COLO829 (cell line): ENCODE results near the gene B3GNT7.
"Not testable (repeated sequence)": the region's sequence is repeated elsewhere in the genome, so short reads cannot be mapped to it uniquely, and the experiment has no call there.

Experiments used
- DNase-seq: peaks from one replicate; pipeline ENCODE4 v3.0.0; 2012; ENCODE audit warnings: low spot score

The B3GNT7 gene

GRCh38 chr2:231367178-231367577 lies 28.3 kb upstream of the B3GNT7 start:
- DNase-seq = no peak

- no peak for DNase-seq
Observed at GRCh38 chr2:231369580-231370428, 25.7 kb upstream of the B3GNT7 start.

GRCh38 chr2:231370429-231370748 lies 25.1 kb upstream of the B3GNT7 start:
- no peak for DNase-seq

- no peak for DNase-seq
Observed at GRCh38 chr2:231370749-231371429, 24.6 kb upstream of the B3GNT7 start.

- no peak for DNase-seq
Observed at GRCh38 chr2:231371430-231372054, 24.0 kb upstream of the B3GNT7 start.

DNA sequence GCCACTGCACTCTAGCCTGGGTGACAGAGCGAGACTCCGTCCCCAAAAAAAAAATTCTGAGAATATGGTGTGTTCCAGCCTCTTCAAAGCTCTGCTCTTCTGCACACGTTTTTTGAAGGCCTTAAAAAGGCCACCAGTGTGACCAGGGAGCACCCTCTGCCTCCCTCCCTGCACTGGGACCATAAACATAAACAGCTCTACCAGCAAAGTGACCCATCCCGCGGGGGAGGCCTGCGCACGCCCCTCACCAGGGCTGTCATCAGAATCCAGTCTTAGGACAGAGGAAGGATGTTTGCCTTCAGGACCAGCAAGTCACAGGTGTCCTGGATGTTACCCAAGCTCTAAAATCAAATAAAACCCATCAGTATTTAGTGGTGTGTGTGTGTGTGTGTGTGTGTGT lies 23.2 kb upstream of the B3GNT7 start:
- DNase-seq = no peak

- no peak for DNase-seq
Observed at GRCh38 chr2:231373184-231373583, 22.3 kb upstream of the B3GNT7 start.

GRCh38 chr2:231373786-231374349 lies 21.6 kb upstream of the B3GNT7 start:
- DNase-seq = no peak

- no peak for DNase-seq
Observed at GRCh38 chr2:231374771-231375170, 20.7 kb upstream of the B3GNT7 start.

GRCh38 chr2:231375994-231376615 lies 19.4 kb upstream of the B3GNT7 start:
- DNase-seq = not testable (repeated sequence)

DNA sequence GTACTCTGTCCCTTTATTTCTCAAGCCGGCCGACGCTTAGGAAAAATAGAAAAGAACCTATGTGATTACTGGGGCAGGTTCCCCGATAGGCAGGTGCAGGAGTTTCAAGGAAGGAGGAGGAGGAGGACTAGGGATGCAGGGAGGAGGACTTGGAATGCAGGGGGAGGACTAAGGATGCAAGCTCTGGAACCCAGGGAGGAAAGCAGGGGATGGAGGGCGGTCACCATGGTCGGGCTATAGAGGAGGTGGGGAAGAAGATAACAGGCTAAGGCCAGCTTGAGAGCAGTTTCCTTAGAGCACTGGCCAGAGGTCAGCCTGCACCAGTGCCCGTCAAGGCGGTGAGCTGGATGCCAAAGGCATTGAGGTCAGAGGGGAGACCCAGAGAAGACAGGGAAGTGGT lies 18.7 kb upstream of the B3GNT7 start:
- DNase-seq = no peak

GRCh38 chr2:231378026-231378722 lies 17.3 kb upstream of the B3GNT7 start:
- no peak for DNase-seq

- DNase-seq = no peak
Observed at GRCh38 chr2:231379266-231380215, 16.0 kb upstream of the B3GNT7 start.

- no peak for DNase-seq
Observed at GRCh38 chr2:231380307-231380706, 15.2 kb upstream of the B3GNT7 start.

DNA sequence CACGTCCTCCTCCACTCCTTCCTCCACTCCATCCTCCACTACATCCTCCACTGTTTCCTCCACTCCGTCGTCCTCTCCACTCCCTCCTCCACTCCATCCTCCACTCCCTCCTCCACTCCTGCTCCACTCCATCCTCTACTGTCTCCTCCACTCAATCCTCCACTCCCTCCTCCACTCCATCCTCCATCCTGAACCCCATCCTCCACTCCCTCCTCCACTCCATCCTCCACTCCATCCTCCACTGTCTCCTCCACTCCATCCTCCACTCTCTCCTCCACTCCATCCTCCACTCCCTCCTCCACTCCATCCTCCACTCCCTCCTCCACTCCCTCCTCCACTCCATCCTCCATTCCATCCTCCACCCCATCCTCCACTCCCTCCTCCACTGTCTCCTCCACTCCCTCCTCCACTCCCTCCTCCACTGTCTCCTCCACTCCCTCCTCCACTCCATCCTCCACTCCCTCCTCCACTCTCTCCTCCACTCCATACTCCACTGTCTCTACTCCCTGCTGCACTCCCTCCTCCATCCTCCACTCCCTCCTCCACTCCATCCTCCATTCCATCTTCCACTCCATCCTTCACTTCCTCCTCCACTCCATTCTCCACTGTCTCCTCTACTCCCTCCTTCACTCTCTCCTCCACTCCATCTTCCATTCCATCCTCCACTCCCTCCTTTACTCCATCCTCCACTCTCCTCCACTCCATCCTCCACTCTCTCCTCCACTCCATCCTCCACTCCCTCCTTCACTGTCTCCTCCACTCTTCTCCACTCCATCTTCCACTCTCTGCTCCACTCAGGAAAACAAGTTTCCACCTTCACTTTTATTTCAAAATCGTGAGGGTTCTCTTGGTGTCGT lies 14.3 kb upstream of the B3GNT7 start:
- DNase-seq = no peak

GRCh38 chr2:231382116-231382515 lies 13.4 kb upstream of the B3GNT7 start:
- no peak for DNase-seq

DNA sequence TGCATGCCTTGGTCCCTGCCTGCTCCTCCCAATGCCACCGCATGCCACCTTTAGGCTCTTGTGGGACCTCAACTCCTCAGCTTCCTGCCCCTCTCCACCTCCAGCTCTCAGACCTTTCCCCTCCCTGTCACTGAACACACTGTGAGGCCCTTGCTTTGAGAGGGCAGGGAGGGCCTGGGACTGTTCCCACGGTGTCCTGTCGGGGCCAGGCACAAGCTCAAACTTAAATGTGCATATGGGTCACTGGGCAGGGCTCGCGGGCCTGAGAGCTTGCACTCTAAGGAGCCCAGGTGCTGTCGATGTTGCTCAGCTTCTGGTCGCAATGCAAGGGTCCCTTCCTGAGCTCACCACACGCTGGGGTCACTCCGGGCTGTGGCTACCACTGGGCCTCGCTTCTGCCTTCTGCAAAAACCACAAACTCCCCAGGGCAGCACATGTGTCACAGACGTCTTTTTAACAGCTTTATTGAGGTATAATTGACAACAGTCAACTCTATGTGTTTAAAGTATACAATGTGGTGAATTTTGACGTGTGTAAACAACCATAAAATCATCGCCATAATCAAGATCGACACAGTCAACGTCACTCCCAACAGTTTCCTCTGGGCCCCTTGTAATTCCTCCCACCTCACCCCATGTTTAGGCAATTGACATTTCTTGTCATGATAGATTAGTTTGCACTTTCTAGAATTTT lies 11.9 kb upstream of the B3GNT7 start:
- no peak for DNase-seq

DNA sequence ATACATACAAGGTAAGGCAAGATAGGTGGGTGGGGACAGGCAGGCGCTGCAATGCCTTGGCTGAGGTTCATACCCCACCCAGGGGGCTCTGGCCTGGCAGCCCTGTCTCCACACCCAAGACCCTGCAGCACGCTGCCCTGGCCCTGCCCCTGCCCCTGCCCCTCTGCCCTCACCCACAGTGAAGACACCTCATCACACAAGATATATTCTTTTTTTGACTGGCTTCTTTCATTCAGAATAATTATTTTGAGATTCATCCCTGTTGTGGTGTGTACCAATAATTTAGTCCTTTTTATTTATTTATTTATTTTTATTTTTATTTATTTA lies 11.4 kb upstream of the B3GNT7 start:
- DNase-seq = no peak

GRCh38 chr2:231384970-231385369 lies 10.5 kb upstream of the B3GNT7 start:
- DNase-seq = no peak
